Breast epithelium (tissue), 4 donors: Measurements from ENCODE around the gene TCF23. TPM values are rescaled to one million over a fixed set of nuclear protein-coding genes. Genes with fewer than 3 reads are reported as not detected.

Experiments
- DNase-seq, 2 donors: peaks; one replicate each; pipeline ENCODE4 v3.0.0-alpha.2; 2019; ENCODE audit warnings: low spot score in 2 of 2
- H3K27ac ChIP-seq, 2 donors: fragments of 200-600 bp; sonication (generic) in 1 of 2; one replicate each; pipeline ENCODE4 v1.5.1; 2016 to 2019; ENCODE audit warnings: mild to moderate bottlenecking in 1 of 2
- H3K27me3 ChIP-seq, 2 donors: fragments of 200-600 bp; sonication (generic) in 1 of 2; one replicate each; pipeline versions ENCODE4 v1.5.1 to v1.6.0; 2017 to 2019; ENCODE audit warnings: control low read depth in 1 of 2, mild to moderate bottlenecking in 1 of 2
- H3K36me3 ChIP-seq: fragments of 200-600 bp; one replicate; pipeline ENCODE4 v1.5.1; 2019
- H3K4me1 ChIP-seq, 2 donors: fragments of 200-600 bp; sonication (generic); one replicate each; pipeline ENCODE4 v1.5.1; 2016 to 2019; ENCODE audit warnings: control low read depth in 1 of 2
- H3K4me3 ChIP-seq, 3 donors: fragments of 200-600 bp; sonication (generic); 1 replicate in 2 of 3; 2 replicates in 1 of 3; pipeline ENCODE4 v1.5.1; 2016 to 2019; ENCODE audit warnings: mild to moderate bottlenecking in 3 of 3, moderate library complexity in 2 of 3
- H3K9me3 ChIP-seq, 2 donors: fragments of 200-600 bp; sonication (generic) in 1 of 2; one replicate each; pipeline ENCODE4 v1.5.1; 2016 to 2019; ENCODE audit warnings: control low read depth in 1 of 2
- POLR2A ChIP-seq: fragments of 450-650 bp; IDR thresholded peaks from one replicate; pipeline ENCODE4 v1.6.1; 2016; ENCODE audit warnings: antibody characterized with exemption, mild to moderate bottlenecking, moderate library complexity
- POLR2AphosphoS5 ChIP-seq, 3 donors: sonication (generic); formaldehyde crosslinking; IDR thresholded peaks; one replicate each; pipeline ENCODE4 v1.6.1; 2017; ENCODE audit warnings: antibody characterized with exemption in 3 of 3
- intact Hi-C: fragments of 100-400 bp; cut with DNase I; formaldehyde crosslinking; loops from one replicate; pipeline ENCODE4 v1.15.1; 2023; ENCODE audit warnings: low total_unique reads
- total RNA-seq, 3 donors: library from RNA; depleted of rRNA; stranded (reverse); fragments of >200 nt; gene quantifications; one replicate each; pipeline ENCODE4 v1.1.0, GENCODE V29; 2016
- TF ChIP-seq, protein P1 (sequence below), 3 donors: fragments of 450-650 bp; IDR thresholded peaks; one replicate each; pipeline ENCODE4 v1.5.1; 2016 to 2017; ENCODE audit warnings: antibody characterized with exemption in 3 of 3, mild to moderate bottlenecking in 3 of 3, moderate library complexity in 3 of 3

Gene TCF23
- total RNA-seq, 3 donors from 2014 or later: not detected

DNA sequence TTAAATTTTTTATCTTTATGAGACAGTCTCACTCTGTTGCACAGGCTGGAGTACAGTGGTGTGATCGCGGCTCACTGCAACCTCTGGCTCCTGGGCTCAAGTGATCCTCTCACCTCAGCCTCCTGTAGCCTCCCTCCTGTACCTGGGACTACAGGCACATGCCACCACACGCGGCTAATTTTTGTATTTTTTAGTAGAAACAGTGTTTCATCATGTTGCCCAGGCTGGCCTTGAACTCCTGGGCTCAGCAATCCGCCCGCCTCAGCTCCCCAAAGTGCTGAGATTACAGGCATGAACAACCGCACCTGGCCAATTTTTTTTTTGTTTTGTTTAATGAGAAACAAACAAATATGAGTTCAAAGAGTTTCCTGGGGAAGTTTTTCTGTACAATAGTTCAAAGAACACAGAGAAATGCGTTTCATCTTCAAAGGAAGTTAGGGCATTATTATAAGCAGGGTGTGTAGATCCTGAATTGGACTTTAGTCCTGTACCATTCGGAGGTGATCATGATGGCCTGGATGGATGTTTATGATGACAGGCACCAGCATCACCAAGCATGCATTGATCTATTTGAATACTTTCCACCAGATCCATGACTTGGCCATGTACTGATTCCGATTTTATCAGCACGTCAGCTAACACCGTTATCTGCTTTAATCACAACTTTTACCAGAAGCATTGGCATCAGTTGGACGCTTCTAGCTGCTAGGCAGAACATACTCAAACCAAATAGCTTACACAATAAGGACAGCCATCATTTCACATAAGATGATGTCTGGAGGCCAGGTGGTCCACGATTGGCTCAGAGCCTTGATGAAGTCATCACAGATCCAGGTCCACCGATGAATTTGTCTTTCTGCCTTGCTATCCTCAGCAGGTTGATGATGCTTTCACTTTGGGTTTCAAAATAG is 28.9 kb downstream of the TCF23 start:
- TF ChIP-seq POLR2A (no peak), POLR2AphosphoS5 (IDR thresholded peaks at IDR 0.05) (no peak)
- TF ChIP-seq, protein P1, sequence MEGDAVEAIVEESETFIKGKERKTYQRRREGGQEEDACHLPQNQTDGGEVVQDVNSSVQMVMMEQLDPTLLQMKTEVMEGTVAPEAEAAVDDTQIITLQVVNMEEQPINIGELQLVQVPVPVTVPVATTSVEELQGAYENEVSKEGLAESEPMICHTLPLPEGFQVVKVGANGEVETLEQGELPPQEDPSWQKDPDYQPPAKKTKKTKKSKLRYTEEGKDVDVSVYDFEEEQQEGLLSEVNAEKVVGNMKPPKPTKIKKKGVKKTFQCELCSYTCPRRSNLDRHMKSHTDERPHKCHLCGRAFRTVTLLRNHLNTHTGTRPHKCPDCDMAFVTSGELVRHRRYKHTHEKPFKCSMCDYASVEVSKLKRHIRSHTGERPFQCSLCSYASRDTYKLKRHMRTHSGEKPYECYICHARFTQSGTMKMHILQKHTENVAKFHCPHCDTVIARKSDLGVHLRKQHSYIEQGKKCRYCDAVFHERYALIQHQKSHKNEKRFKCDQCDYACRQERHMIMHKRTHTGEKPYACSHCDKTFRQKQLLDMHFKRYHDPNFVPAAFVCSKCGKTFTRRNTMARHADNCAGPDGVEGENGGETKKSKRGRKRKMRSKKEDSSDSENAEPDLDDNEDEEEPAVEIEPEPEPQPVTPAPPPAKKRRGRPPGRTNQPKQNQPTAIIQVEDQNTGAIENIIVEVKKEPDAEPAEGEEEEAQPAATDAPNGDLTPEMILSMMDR (IDR thresholded peaks at IDR 0.05): no peak
- no peak for DNase-seq
- Histone ChIP-seq H3K9me3 (no peaks in the 10 kb centered on the region), H3K4me1 (peaks cover 0 to 11% of the 10 kb centered on the region in 2 donors), H3K27me3 (no peaks in the 10 kb centered on the region), H3K4me3 (no peak overlapping the region), H3K27ac (no peak overlapping the region), H3K36me3 (no peaks in the 10 kb centered on the region)
- intact Hi-C loops: loop anchor here (5.0 kb wide), 1 partner anchor 40 kb away; the partner anchor contains the start of gene CAD

DNA sequence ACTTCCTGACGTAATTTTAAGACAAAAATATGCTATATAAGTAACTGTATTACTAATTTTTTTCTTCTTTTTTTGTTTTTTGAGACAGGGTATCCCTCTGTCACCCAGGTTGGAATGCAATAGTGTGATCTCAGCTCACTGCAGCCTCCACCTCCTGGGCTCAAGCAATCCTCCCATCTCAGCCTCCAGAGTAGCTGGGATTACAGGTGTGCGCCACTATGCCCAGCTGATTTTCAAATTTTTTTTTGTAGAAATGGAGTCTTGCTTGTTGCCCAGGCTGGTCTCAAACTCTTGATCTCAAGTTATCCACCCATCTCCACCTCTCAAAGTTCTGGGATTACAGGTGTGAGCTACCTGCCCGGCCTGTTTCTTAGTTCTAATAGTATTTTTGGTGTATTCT is 29.7 kb downstream of the TCF23 start:
- no peak for DNase-seq
- no peak for TF ChIP-seq POLR2A
- TF ChIP-seq, protein P1 (IDR thresholded peaks at IDR 0.05): no peak
- TF ChIP-seq POLR2AphosphoS5 (IDR thresholded peaks at IDR 0.05): no peak
- intact Hi-C loops: loop anchor here (5.0 kb wide), 1 partner anchor 39 kb away; the partner anchor contains the start of gene CAD
- Histone ChIP-seq H3K36me3 (no peaks in the 10 kb centered on the region), H3K27me3 (no peaks in the 10 kb centered on the region), H3K27ac (no peak overlapping the region), H3K4me1 (peaks cover 0 to 11% of the 10 kb centered on the region in 2 donors), H3K4me3 (no peak overlapping the region), H3K9me3 (no peaks in the 10 kb centered on the region)

DNA sequence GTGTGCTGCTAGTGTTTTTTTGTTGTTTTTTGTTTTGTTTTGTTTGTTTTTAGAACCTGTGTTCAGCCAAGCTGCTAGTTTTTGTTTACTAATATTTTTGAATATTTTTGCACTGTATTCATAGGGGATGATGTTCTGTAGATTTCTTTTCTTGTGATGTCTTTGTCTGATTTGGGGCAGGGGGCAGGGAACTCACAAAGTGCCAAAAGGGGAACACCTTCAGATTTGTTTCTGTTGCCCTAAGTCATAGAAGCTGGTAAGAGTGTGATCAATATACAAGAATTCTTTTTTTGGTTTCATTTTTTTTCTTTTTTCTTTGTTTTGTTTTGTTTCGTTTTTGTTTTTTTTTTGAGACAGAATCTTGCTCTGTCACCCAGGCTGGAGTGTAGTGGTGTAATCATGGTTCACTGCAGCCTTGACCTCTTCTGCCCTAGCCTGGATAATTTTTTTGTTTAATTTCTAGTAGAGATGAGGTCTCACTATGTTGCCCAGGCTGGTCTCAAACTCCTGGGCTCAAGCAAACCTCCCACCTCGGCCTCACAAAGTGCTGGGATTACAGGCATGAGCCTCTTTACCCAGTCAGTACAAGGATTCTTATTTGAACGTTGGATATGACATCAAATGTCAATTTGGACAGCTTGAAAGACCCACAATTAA is 30.7 kb downstream of the TCF23 start:
- Histone ChIP-seq H3K27me3 (no peaks in the 10 kb centered on the region), H3K9me3 (no peaks in the 10 kb centered on the region), H3K4me1 (peaks cover 0 to 11% of the 10 kb centered on the region in 2 donors), H3K36me3 (no peaks in the 10 kb centered on the region), H3K27ac (peak overlapping the region; percentile 73 to 94), H3K4me3 (no peak overlapping the region)
- intact Hi-C loops: loop anchor here (5.0 kb wide), 1 partner anchor 38 kb away; the partner anchor contains the start of gene CAD
- no peak for DNase-seq
- TF ChIP-seq, protein P1 (IDR thresholded peaks at IDR 0.05): no peak
- TF ChIP-seq POLR2A: no peak
- no peak for TF ChIP-seq POLR2AphosphoS5 (IDR thresholded peaks at IDR 0.05)

DNA sequence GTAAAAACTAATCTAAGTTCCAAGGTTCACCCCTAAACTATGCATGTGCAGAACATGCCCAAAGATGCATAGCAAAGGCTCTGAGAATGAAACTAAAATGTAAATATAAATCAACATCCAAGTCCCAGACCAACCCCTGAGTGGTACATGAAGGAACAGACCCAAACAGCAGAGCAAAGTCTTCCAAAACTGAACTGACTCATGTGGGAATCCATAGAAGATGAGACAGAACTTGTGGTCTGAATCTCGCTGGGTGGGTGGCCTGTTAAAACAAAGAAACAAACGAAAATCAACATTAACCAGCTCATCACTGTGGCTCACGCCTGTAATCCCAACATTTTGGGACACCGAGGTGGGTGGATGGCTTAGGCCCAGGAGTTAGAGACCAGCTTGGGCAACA is 33.5 kb downstream of the TCF23 start:
- no peak for DNase-seq
- peak overlapping the region in 1 of 2 donors; percentile 94 for H3K27ac ChIP-seq
- intact Hi-C loops: no loop called here

More for the DNA sequence above, 33.5 kb downstream of the TCF23 start:
- no peak overlapping the region for H3K4me3 ChIP-seq
- TF ChIP-seq, protein P1 (IDR thresholded peaks at IDR 0.05): no peak
- TF ChIP-seq POLR2A (no peak), POLR2AphosphoS5 (IDR thresholded peaks at IDR 0.05) (no peak)
- H3K4me1 ChIP-seq: peaks cover 0 to 8% of the 10 kb centered on the region in 2 donors
- no peaks in the 10 kb centered on the region for H3K9me3 ChIP-seq
- H3K27me3 ChIP-seq: no peaks in the 10 kb centered on the region
- no peaks in the 10 kb centered on the region for H3K36me3 ChIP-seq
